K562 (cell line): ENCODE data around the gene ALX3. TPM values are rescaled to one million over a fixed set of nuclear protein-coding genes. Genes with fewer than 3 reads are reported as not detected.
A peak's percentile ranks its signal among the peaks of the same experiment; 100 is the strongest.

Source experiments
- BRD9 ChIP-seq: fragments of 450-650 bp; IDR thresholded peaks from 2 replicates; pipeline ENCODE4 v1.6.1; 2018; ENCODE audit warnings: low read depth; ENCODE audit not compliant: partially characterized antibody
- CAMTA2 ChIP-seq: fragments of 250-450 bp; sonication (Bioruptor Pico); conservative IDR thresholded peaks from 2 replicates; pipeline ENCODE4 v1.5.1; 2022
- DIDO1 ChIP-seq: fragments of 450-650 bp; IDR thresholded peaks from 2 replicates; pipeline ENCODE4 v1.6.1; 2016; ENCODE audit warnings: low read depth, missing biosample characterization, missing genetic modification characterization
- E4F1 ChIP-seq: fragments of 250-450 bp; sonication (Bioruptor Pico); IDR thresholded peaks from 2 replicates; pipeline ENCODE4 v1.5.0; 2021; ENCODE audit warnings: mild to moderate bottlenecking, borderline replicate concordance
- KAT8 ChIP-seq: fragments of 450-650 bp; IDR thresholded peaks from 2 replicates; pipeline ENCODE4 v1.6.1; 2016; ENCODE audit warnings: low read depth, mild to moderate bottlenecking
- MEIS2 ChIP-seq: fragments of 450-650 bp; IDR thresholded peaks from 2 replicates; pipeline ENCODE4 v1.6.1; 2014; ENCODE audit warnings: mild to moderate bottlenecking; ENCODE audit not compliant: partially characterized antibody
- NFIX ChIP-seq: fragments of 250-450 bp; sonication (Bioruptor Pico); IDR thresholded peaks from 2 replicates; pipeline ENCODE4 v1.4.0; 2020; ENCODE audit warnings: low read depth, mild to moderate bottlenecking, moderate library complexity
- NKRF ChIP-seq: fragments of 450-650 bp; IDR thresholded peaks from 2 replicates; pipeline ENCODE4 v1.6.1; 2016; ENCODE audit warnings: borderline replicate concordance
- NUFIP1 ChIP-seq: fragments of 450-650 bp; IDR thresholded peaks from 2 replicates; pipeline ENCODE4 v1.6.1; 2018; ENCODE audit not compliant: partially characterized antibody
- POLR2AphosphoS5 ChIP-seq: IDR thresholded peaks from 2 replicates; pipeline ENCODE4 v1.6.1; 2011; ENCODE audit warnings: mild to moderate bottlenecking, low read depth, low read length, moderate library complexity; ENCODE audit not compliant: control insufficient read depth, insufficient read depth
- PRPF4 ChIP-seq: fragments of 200-400 bp; formaldehyde crosslinking; IDR thresholded peaks from one replicate; pipeline ENCODE4 v1.6.1; 2017; ENCODE audit warnings: low read length, low read depth, mild to moderate bottlenecking; ENCODE audit not compliant: insufficient read depth, poor library complexity, severe bottlenecking
- PTBP1 ChIP-seq: fragments of 200-400 bp; formaldehyde crosslinking; IDR thresholded peaks from 2 replicates; pipeline ENCODE4 v1.6.1; 2017; ENCODE audit warnings: low read depth, low read length
- RUNX1 ChIP-seq: sonication (generic); IDR thresholded peaks from 2 replicates; pipeline ENCODE4 v1.6.1; 2016; ENCODE audit warnings: antibody characterized with exemption, low read depth
- SMAD1 ChIP-seq: fragments of 150-350 bp; IDR thresholded peaks from 2 replicates; pipeline ENCODE4 v1.6.1; 2014; ENCODE audit warnings: low read length, low read depth; ENCODE audit not compliant: partially characterized antibody
- SMARCB1 ChIP-seq: IDR thresholded peaks from 2 replicates; pipeline ENCODE4 v1.6.1; 2011; ENCODE audit warnings: improper control_type of control experiment, low read depth; ENCODE audit not compliant: insufficient read length
- TAF1 ChIP-seq: IDR thresholded peaks from 2 replicates; pipeline ENCODE4 v1.6.1; 2011; ENCODE audit warnings: mild to moderate bottlenecking, low read length, moderate library complexity; ENCODE audit not compliant: insufficient read depth, control insufficient read depth, severe bottlenecking; ENCODE audit errors: extremely low read depth
- ZBTB11 ChIP-seq, 3 experiments: fragments of 200-800 bp in 1 of 3; fragments of 250-450 bp in 1 of 3; fragments of 450-650 bp in 1 of 3; sonication (Bioruptor Pico) in 1 of 3; sonication (Bioruptor generic) in 1 of 3; formaldehyde crosslinking in 1 of 3; IDR thresholded peaks; 2 replicates each; pipeline versions ENCODE4 v1.6.1 to v1.8.0; 2016 to 2022; ENCODE audit warnings: mild to moderate bottlenecking in 2 of 3, missing genetic modification characterization in 2 of 3, missing compliant biosample characterization in 1 of 3, moderate library complexity in 1 of 3
- ZNF175 ChIP-seq: fragments of 200-800 bp; sonication (Bioruptor generic); IDR thresholded peaks from 2 replicates; pipeline ENCODE4 v1.6.1; 2016; ENCODE audit warnings: low read depth, mild to moderate bottlenecking, missing genetic modification characterization, missing compliant biosample characterization
- ZNF197 ChIP-seq: fragments of 200-800 bp; sonication (Bioruptor generic); IDR thresholded peaks from 2 replicates; pipeline ENCODE4 v1.6.1; 2016; ENCODE audit warnings: low read depth, missing genetic modification characterization, missing compliant biosample characterization
- polyA plus RNA-seq, 8 experiments: library from polyadenylated mRNA; depleted of rRNA in 4 of 8; stranded (reverse) in 5 of 8; unstranded in 3 of 8; fragments of >200 nt; fragmentation: Nextera tagmentation in 2 of 8; fragmentation: Illumina TruSeq in 1 of 8; extraction: Ambion mirVana in 2 of 8; extraction: Trizol in 1 of 8; gene quantifications; 2 replicates each; pipeline versions ENCODE4 v1.2.1 to v1.2.3, GENCODE V29; 2011 to 2014; ENCODE audit warnings: inconsistent platforms in 1 of 8, missing spikeins in 1 of 8
- total RNA-seq, 7 experiments: library from RNA; depleted of rRNA in 6 of 7; stranded (reverse); fragments of >200 nt in 6 of 7; fragmentation: Illumina TruSeq in 2 of 7; extraction: Trizol in 2 of 7; gene quantifications; 2 replicates each; pipeline versions ENCODE4 v1.2.1 to v1.2.3, GENCODE V29; 2011 to 2021; ENCODE audit warnings: low replicate concordance in 1 of 7

ALX3 gene
- total and polyA plus RNA-seq, 9 of the 15 experiments (the other 6 are each of a cell fraction or from before 2014, with no cell fraction given) = not detected

- TF ChIP-seq RUNX1 = peak; percentile 19; the same call in 1 of the 2 replicates
- peak; percentile 98 for TF ChIP-seq ZNF197
- no peak for TF ChIP-seq PTBP1
- 0 out of 2 replicates have a peak, but pooled peaks have one; percentile 44 for TF ChIP-seq CAMTA2 (CRISPR knock-in tag)
- TF ChIP-seq KAT8 = no peak; the same call in 1 of the 2 replicates
- TF ChIP-seq NKRF = peak; percentile 78; the same call in 1 of the 2 replicates
- TF ChIP-seq TAF1 = peak; percentile 94
- TF ChIP-seq E4F1 = no peak
- TF ChIP-seq NUFIP1 = no peak
- TF ChIP-seq ZNF175 (CRISPR knock-in tag) = peak; percentile 94
- no peak for TF ChIP-seq PRPF4
- peak in 1 of 3 experiments; percentile 90; a peak in 3 of 6 replicates for TF ChIP-seq ZBTB11 (CRISPR knock-in tag; IDR thresholded peaks at IDR 0.05)
- TF ChIP-seq SMARCB1 = no peak
- peak; percentile 85 for TF ChIP-seq DIDO1 (tag)
- no peak for TF ChIP-seq NFIX
- no peak for TF ChIP-seq SMAD1
- TF ChIP-seq BRD9 = no peak
- TF ChIP-seq POLR2AphosphoS5 = peak; percentile 94
- no peak for TF ChIP-seq MEIS2
Observed at GRCh38 chr1:110034451-110035235, 35.8 kb downstream of the ALX3 start, which contains the start of gene STRIP1 (continued).
